Body of pancreas (tissue), 4 donors: ENCODE measurements around the gene CEP164.

Experiments
- CTCF ChIP-seq, 7 experiments: fragments of 450-650 bp in 4 of 7; fragments of 200-600 bp in 3 of 7; sonication (generic) in 3 of 7; IDR thresholded peaks; one replicate each; pipeline ENCODE4 v1.5.1; 2016 to 2019; ENCODE audit warnings: antibody characterized with exemption in 7 of 7
- POLR2A ChIP-seq, 3 donors: fragments of 450-650 bp; IDR thresholded peaks; one replicate each; pipeline ENCODE4 v1.6.1; 2016; ENCODE audit warnings: antibody characterized with exemption in 3 of 3, mild to moderate bottlenecking in 2 of 3

- no peak for TF ChIP-seq CTCF (IDR thresholded peaks at IDR 0.05)
- peak in 2 of 3 donors; percentile 25 to 41 for TF ChIP-seq POLR2A (IDR thresholded peaks at IDR 0.05)
Measured at GRCh38 chr11:117300283-117300663, 27.4 kb upstream of the CEP164 start.
